IMR-90 (cell line): ENCODE data around the gene KCNK17. TPM values are rescaled to one million over a fixed set of nuclear protein-coding genes. Genes with fewer than 3 reads are reported as not detected.

Experiments
- ATAC-seq: fragments of 200-7000 bp; cut with Tn5 transposase; 2 replicates; pipeline ENCODE4 v1.9.1; 2020; ENCODE audit warnings: low read depth, mild to moderate bottlenecking, moderate library complexity
- BruUV-seq: library from RNA; stranded (reverse); fragments of 400-500 nt; replicated peaks from 2 replicates; lab custom pipeline; 2021; lab: Mats Ljungman, UMichigan
- CTCF ChIA-PET: fragments of 300-600 bp; formaldehyde crosslinking; extraction: SDS; loops from one replicate; lab custom pipeline; 2021; ENCODE audit warnings: antibody characterized with exemption; lab: Yijun Ruan, JAX
- POLR2A ChIA-PET: fragments of 300-600 bp; sonication (Branson Sonifier 250); formaldehyde crosslinking; loops from one replicate; lab custom pipeline; 2022; ENCODE audit warnings: antibody characterized with exemption; ENCODE audit not compliant: unreplicated experiment; lab: Charles Lee
- DNase-seq: peaks from one replicate; pipeline ENCODE4 v3.0.0; 2013
- H2AFZ ChIP-seq: replicated peaks from 2 replicates; pipeline ENCODE3; 2013; ENCODE audit warnings: low read length, mild to moderate bottlenecking; ENCODE audit not compliant: poor library complexity
- H2AK5ac ChIP-seq: 2 replicates; pipeline ENCODE4 v1.6.1; 2013; ENCODE audit warnings: low read depth, low read length, inconsistent platforms
- H2AK9ac ChIP-seq: replicated peaks from 2 replicates; pipeline ENCODE3; 2013; ENCODE audit warnings: mild to moderate bottlenecking, low read depth, low read length, moderate library complexity; ENCODE audit not compliant: poor library complexity
- H2BK120ac ChIP-seq: 2 replicates; pipeline ENCODE4 v1.6.1; 2013; ENCODE audit warnings: low read depth, low read length, inconsistent platforms
- H2BK15ac ChIP-seq: 3 replicates; pipeline ENCODE4 v1.6.1; 2013; ENCODE audit warnings: low read depth, low read length, inconsistent platforms
- H2BK20ac ChIP-seq: 2 replicates; pipeline ENCODE4 v1.6.1; 2013; ENCODE audit warnings: low read depth, mild to moderate bottlenecking, inconsistent platforms, low read length, moderate library complexity
- H2BK5ac ChIP-seq: 2 replicates; pipeline ENCODE4 v1.6.1; 2013; ENCODE audit warnings: mild to moderate bottlenecking, low read depth, low read length, inconsistent platforms; ENCODE audit not compliant: poor library complexity, severe bottlenecking
- H3K14ac ChIP-seq: replicated peaks from 2 replicates; pipeline ENCODE4 v1.6.1; 2013; ENCODE audit warnings: low read depth, low read length, inconsistent platforms
- H3K18ac ChIP-seq: 2 replicates; pipeline ENCODE4 v1.6.1; 2013; ENCODE audit warnings: low read depth, low read length, control low read depth
- H3K23ac ChIP-seq: 2 replicates; pipeline ENCODE4 v1.6.1; 2013; ENCODE audit warnings: low read depth, low read length, inconsistent platforms
- H3K27ac ChIP-seq: 2 replicates; pipeline ENCODE4 v1.5.1; 2013; ENCODE audit warnings: mild to moderate bottlenecking, control low read depth, low read length; ENCODE audit not compliant: insufficient read depth
- H3K27me3 ChIP-seq: 2 replicates; pipeline ENCODE4 v1.6.1; 2013; ENCODE audit warnings: low read length; ENCODE audit not compliant: control insufficient read depth, insufficient read depth
- H3K36me3 ChIP-seq: 2 replicates; pipeline ENCODE4 v1.6.1; 2013; ENCODE audit warnings: low read length, mixed read lengths; ENCODE audit not compliant: control insufficient read depth, insufficient read depth
- H3K4ac ChIP-seq: 2 replicates; pipeline ENCODE4 v1.6.1; 2013; ENCODE audit warnings: low read depth, low read length, inconsistent platforms
- H3K4me1 ChIP-seq: 2 replicates; pipeline ENCODE4 v1.6.1; 2013; ENCODE audit warnings: low read length, mixed read lengths; ENCODE audit not compliant: control insufficient read depth, insufficient read depth
- H3K4me2 ChIP-seq: 2 replicates; pipeline ENCODE4 v1.6.1; 2013; ENCODE audit warnings: low read depth, mild to moderate bottlenecking, control low read depth, low read length, moderate library complexity
- H3K4me3 ChIP-seq: 2 replicates; pipeline ENCODE4 v1.5.1; 2013; ENCODE audit warnings: low read depth, mild to moderate bottlenecking, control low read depth, low read length, moderate library complexity; ENCODE audit not compliant: insufficient read depth
- H3K56ac ChIP-seq: 2 replicates; pipeline ENCODE4 v1.6.1; 2013; ENCODE audit warnings: low read length, inconsistent platforms; ENCODE audit not compliant: insufficient read depth; ENCODE audit errors: extremely low read depth
- H3K79me1 ChIP-seq, 2 experiments: 2 replicates each; pipeline ENCODE4 v1.6.1; 2013; ENCODE audit warnings: low read length in 2 of 2, inconsistent platforms in 1 of 2, low read depth in 1 of 2
- H3K9ac ChIP-seq: 2 replicates; pipeline ENCODE4 v1.6.1; 2013; ENCODE audit warnings: low read depth, low read length, control low read depth
- H3K9me1 ChIP-seq: 2 replicates; pipeline ENCODE4 v1.6.1; 2013; ENCODE audit warnings: low read length, inconsistent platforms; ENCODE audit not compliant: insufficient read depth
- H3K9me3 ChIP-seq: 2 replicates; pipeline ENCODE4 v1.6.1; 2013; ENCODE audit warnings: low read length; ENCODE audit not compliant: control insufficient read depth, insufficient read depth
- H4K20me1 ChIP-seq: 2 replicates; pipeline ENCODE4 v1.6.1; 2013; ENCODE audit warnings: low read length, inconsistent platforms; ENCODE audit not compliant: insufficient read depth
- H4K5ac ChIP-seq: 2 replicates; pipeline ENCODE4 v1.6.1; 2013; ENCODE audit warnings: mild to moderate bottlenecking, low read depth, low read length, control low read depth
- H4K8ac ChIP-seq, 2 experiments: 2 replicates each; pipeline ENCODE4 v1.6.1; 2013; ENCODE audit warnings: low read depth in 2 of 2, low read length in 2 of 2, control low read depth in 1 of 2, inconsistent platforms in 1 of 2
- H4K91ac ChIP-seq: 2 replicates; pipeline ENCODE4 v1.6.1; 2013; ENCODE audit warnings: low read depth, low read length, inconsistent platforms; ENCODE audit not compliant: insufficient read depth
- BHLHE40 ChIP-seq: fragments of 150-350 bp; IDR thresholded peaks from 2 replicates; pipeline ENCODE4 v1.6.1; 2016; ENCODE audit warnings: mild to moderate bottlenecking, low read depth, low read length
- CEBPB ChIP-seq: IDR thresholded peaks from 2 replicates; pipeline ENCODE4 v1.6.1; 2012; ENCODE audit warnings: low read depth, low read length, improper control_type of control experiment
- CHD1 ChIP-seq: IDR thresholded peaks from 2 replicates; pipeline ENCODE4 v1.6.1; 2012; ENCODE audit warnings: low read depth, low read length, improper control_type of control experiment
- ELK1 ChIP-seq: fragments of 150-350 bp; IDR thresholded peaks from 2 replicates; pipeline ENCODE4 v1.6.1; 2016; ENCODE audit warnings: low read depth, mild to moderate bottlenecking, low read length, moderate library complexity, borderline replicate concordance
- FOS ChIP-seq: fragments of 150-350 bp; IDR thresholded peaks from 2 replicates; pipeline ENCODE4 v1.6.1; 2016; ENCODE audit warnings: low read depth, low read length
- MAFK ChIP-seq: IDR thresholded peaks from 2 replicates; pipeline ENCODE4 v1.6.1; 2012; ENCODE audit warnings: low read depth, low read length, improper control_type of control experiment
- MAZ ChIP-seq: IDR thresholded peaks from 2 replicates; pipeline ENCODE4 v1.6.1; 2012; ENCODE audit warnings: low read depth, mild to moderate bottlenecking, low read length, improper control_type of control experiment, moderate library complexity, borderline replicate concordance
- MXI1 ChIP-seq: IDR thresholded peaks from 2 replicates; pipeline ENCODE4 v1.6.1; 2012; ENCODE audit warnings: low read depth, mild to moderate bottlenecking, low read length, moderate library complexity, borderline replicate concordance
- NFE2L2 ChIP-seq: fragments of 150-350 bp; IDR thresholded peaks from 2 replicates; pipeline ENCODE4 v1.6.1; 2016; ENCODE audit warnings: low read depth, mild to moderate bottlenecking, low read length
- POLR2A ChIP-seq: IDR thresholded peaks from 2 replicates; pipeline ENCODE4 v1.6.1; 2012; ENCODE audit warnings: mild to moderate bottlenecking, low read depth, low read length
- RAD21 ChIP-seq: IDR thresholded peaks from 2 replicates; pipeline ENCODE4 v1.6.1; 2012; ENCODE audit warnings: low read length, improper control_type of control experiment
- RCOR1 ChIP-seq: IDR thresholded peaks from 2 replicates; pipeline ENCODE4 v1.6.1; 2012; ENCODE audit warnings: mild to moderate bottlenecking, low read length, improper control_type of control experiment; ENCODE audit not compliant: insufficient replicate concordance
- RFX5 ChIP-seq: IDR thresholded peaks from 2 replicates; pipeline ENCODE4 v1.8.0; 2012; ENCODE audit warnings: low read depth, mild to moderate bottlenecking, low read length, moderate library complexity
- SMC3 ChIP-seq: fragments of 150-350 bp; IDR thresholded peaks from 2 replicates; pipeline ENCODE4 v1.6.1; 2016; ENCODE audit warnings: low read depth, mild to moderate bottlenecking, antibody characterized with exemption, low read length, moderate library complexity
- USF2 ChIP-seq: fragments of 150-350 bp; IDR thresholded peaks from 2 replicates; pipeline ENCODE4 v1.6.1; 2017; ENCODE audit warnings: mild to moderate bottlenecking, antibody characterized with exemption, low read length, low read depth
- WGBS, 2 experiments: methylation state at CpG; one replicate each; pipeline versions ENCODE4 v1.1.5 to v1.1.7; 2013; ENCODE audit warnings: missing lambda C conversion rate in 2 of 2; ENCODE audit not compliant: insufficient read length in 1 of 2; ENCODE audit errors: extremely low coverage in 2 of 2; 5-methylcytosine and 5-hydroxymethylcytosine counted together
- dilution Hi-C: fragments of 300-500 bp; cut with HindIII; formaldehyde crosslinking; loops from one replicate; pipeline ENCODE4 v1.14.3; 2018; ENCODE audit warnings: low sequenced_read_pairs; ENCODE audit not compliant: unreplicated experiment
- in situ Hi-C: fragments of 300-500 bp; cut with MboI; formaldehyde crosslinking; loops from 3 replicates; pipeline ENCODE4 v1.14.3; 2019; ENCODE audit warnings: low sequenced_read_pairs, inconsistent platforms, mixed read lengths
- intact Hi-C: fragments of 100-400 bp; cut with micrococcal nuclease; formaldehyde crosslinking; loops from 2 replicates; pipeline ENCODE4 v1.10.0; 2022
- polyA plus RNA-seq, 3 experiments: library from polyadenylated mRNA; depleted of rRNA; stranded (reverse); fragments of >200 nt; gene quantifications; 2 replicates each; pipeline ENCODE4 v1.2.3, GENCODE V29; 2012; ENCODE audit warnings: low replicate concordance in 1 of 3
- total RNA-seq: library from RNA; depleted of rRNA; stranded (reverse); fragments of >200 nt; gene quantifications from 2 replicates; pipeline ENCODE4 v1.2.3, GENCODE V29; 2012
- TF ChIP-seq, protein P1 (sequence below): conservative IDR thresholded peaks from 2 replicates; pipeline ENCODE4 v1.5.1; 2012; ENCODE audit warnings: mild to moderate bottlenecking, low read depth, low read length, improper control_type of control experiment

KCNK17 gene
- total and polyA plus RNA-seq, 2 of the 4 experiments (the other 2 are of a cell fraction), result not detected

GRCh38 chr6:39339868-39340550, 25.8 kb upstream of the KCNK17 start:
- H2BK120ac ChIP-seq, result no peak overlapping the region
- no peaks in the 10 kb centered on the region for H3K79me1 ChIP-seq
- no peak overlapping the region for H3K4me2 ChIP-seq
- BruUV-seq, result no TSS peak
- no peaks in the 10 kb centered on the region for H4K20me1 ChIP-seq
- no peaks in the 10 kb centered on the region for H3K4me1 ChIP-seq
- H3K56ac ChIP-seq, result no peak overlapping the region
- no peak overlapping the region for H4K91ac ChIP-seq
- no peak overlapping the region for H3K4me3 ChIP-seq
- no peaks in the 10 kb centered on the region for H3K9me1 ChIP-seq
- H3K27ac ChIP-seq, result no peak overlapping the region
- no peak overlapping the region for H4K8ac ChIP-seq
- H4K5ac ChIP-seq, result no peak overlapping the region
- H2BK15ac ChIP-seq, result no peak overlapping the region
- H3K18ac ChIP-seq, result no peak overlapping the region
- ChIA-PET POLR2A (no interaction called here), CTCF (no interaction called here)
- dilution Hi-C loops, result no loop called here
- no peaks in the 10 kb centered on the region for H3K36me3 ChIP-seq
- intact Hi-C loops, result loop anchor here (10.0 kb wide), 2 partner anchors 1685 to 1725 kb away; no protein-coding TSS in a partner anchor
- no peak overlapping the region for H3K4ac ChIP-seq
- no peak overlapping the region for H2AK9ac ChIP-seq
- 19% methylated on average over 5 of the region's 10 CpGs; no CpG with 5 or more reads in 1 of the 2 experiments for WGBS, 2 experiments
- ATAC-seq, result no peak
- H3K9me3 ChIP-seq, result no peaks in the 10 kb centered on the region
- no peak for DNase-seq
- no peak for TF ChIP-seq FOS
- no peak for TF ChIP-seq MXI1
- TF ChIP-seq USF2, result no peak
- TF ChIP-seq RAD21, result no peak
- TF ChIP-seq CEBPB, result no peak
- no peak for TF ChIP-seq POLR2A
- no peak for TF ChIP-seq MAZ
- no peak for TF ChIP-seq SMC3
- no peak for TF ChIP-seq BHLHE40
- TF ChIP-seq, protein P1, sequence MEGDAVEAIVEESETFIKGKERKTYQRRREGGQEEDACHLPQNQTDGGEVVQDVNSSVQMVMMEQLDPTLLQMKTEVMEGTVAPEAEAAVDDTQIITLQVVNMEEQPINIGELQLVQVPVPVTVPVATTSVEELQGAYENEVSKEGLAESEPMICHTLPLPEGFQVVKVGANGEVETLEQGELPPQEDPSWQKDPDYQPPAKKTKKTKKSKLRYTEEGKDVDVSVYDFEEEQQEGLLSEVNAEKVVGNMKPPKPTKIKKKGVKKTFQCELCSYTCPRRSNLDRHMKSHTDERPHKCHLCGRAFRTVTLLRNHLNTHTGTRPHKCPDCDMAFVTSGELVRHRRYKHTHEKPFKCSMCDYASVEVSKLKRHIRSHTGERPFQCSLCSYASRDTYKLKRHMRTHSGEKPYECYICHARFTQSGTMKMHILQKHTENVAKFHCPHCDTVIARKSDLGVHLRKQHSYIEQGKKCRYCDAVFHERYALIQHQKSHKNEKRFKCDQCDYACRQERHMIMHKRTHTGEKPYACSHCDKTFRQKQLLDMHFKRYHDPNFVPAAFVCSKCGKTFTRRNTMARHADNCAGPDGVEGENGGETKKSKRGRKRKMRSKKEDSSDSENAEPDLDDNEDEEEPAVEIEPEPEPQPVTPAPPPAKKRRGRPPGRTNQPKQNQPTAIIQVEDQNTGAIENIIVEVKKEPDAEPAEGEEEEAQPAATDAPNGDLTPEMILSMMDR, result no peak
- TF ChIP-seq RFX5, result no peak
- no peak for TF ChIP-seq CHD1
- TF ChIP-seq RCOR1, result no peak
- TF ChIP-seq MAFK, result no peak
- TF ChIP-seq ELK1, result no peak
- TF ChIP-seq NFE2L2, result no peak
- H2BK5ac ChIP-seq, result no peak overlapping the region
- H3K9ac ChIP-seq, result no peak overlapping the region
- H3K27me3 ChIP-seq, result peaks cover 2% of the 10 kb centered on the region; the same call in 1 of the 2 replicates
- H2AFZ ChIP-seq, result no peak overlapping the region
- no peak overlapping the region for H2AK5ac ChIP-seq
- no peak overlapping the region for H2BK20ac ChIP-seq
- no peak overlapping the region for H3K23ac ChIP-seq
- no peak overlapping the region for H3K14ac ChIP-seq
- in situ Hi-C loops, result loop anchor here (10.0 kb wide), 1 partner anchor 975 kb away; no protein-coding TSS in a partner anchor
